Stomach smooth muscle (tissue), 2 donors: Measurements from ENCODE around the gene RNF126.

Source experiments
- H3K27ac ChIP-seq: one replicate; pipeline ENCODE4 v1.7.0; 2013; ENCODE audit warnings: mild to moderate bottlenecking, low read length, inconsistent platforms
- H3K27me3 ChIP-seq, 2 donors: one replicate each; pipeline ENCODE4 v1.7.0; 2013; ENCODE audit warnings: low read length in 2 of 2; ENCODE audit not compliant: insufficient read depth in 2 of 2, control insufficient read depth in 1 of 2
- H3K36me3 ChIP-seq, 2 donors: one replicate each; pipeline ENCODE4 v1.7.0; 2013; ENCODE audit warnings: low read length in 2 of 2; ENCODE audit not compliant: control insufficient read depth in 2 of 2, insufficient read depth in 2 of 2
- H3K4me1 ChIP-seq: one replicate; pipeline ENCODE4 v1.7.0; 2013; ENCODE audit warnings: low read length; ENCODE audit not compliant: control insufficient read depth, insufficient read depth
- H3K4me3 ChIP-seq, 2 donors: one replicate each; pipeline ENCODE4 v1.7.0; 2013; ENCODE audit warnings: low read length in 2 of 2
- H3K9ac ChIP-seq, 2 donors: one replicate each; pipeline ENCODE4 v1.7.0; 2013; ENCODE audit warnings: low read length in 2 of 2, mild to moderate bottlenecking in 1 of 2
- H3K9me3 ChIP-seq, 2 donors: one replicate each; pipeline ENCODE4 v1.7.0; 2013; ENCODE audit warnings: low read length in 2 of 2; ENCODE audit not compliant: control insufficient read depth in 2 of 2
- donor health status: healthy.
- donor health status: Pancreatic carcinoma.

RNF126 gene

DNA sequence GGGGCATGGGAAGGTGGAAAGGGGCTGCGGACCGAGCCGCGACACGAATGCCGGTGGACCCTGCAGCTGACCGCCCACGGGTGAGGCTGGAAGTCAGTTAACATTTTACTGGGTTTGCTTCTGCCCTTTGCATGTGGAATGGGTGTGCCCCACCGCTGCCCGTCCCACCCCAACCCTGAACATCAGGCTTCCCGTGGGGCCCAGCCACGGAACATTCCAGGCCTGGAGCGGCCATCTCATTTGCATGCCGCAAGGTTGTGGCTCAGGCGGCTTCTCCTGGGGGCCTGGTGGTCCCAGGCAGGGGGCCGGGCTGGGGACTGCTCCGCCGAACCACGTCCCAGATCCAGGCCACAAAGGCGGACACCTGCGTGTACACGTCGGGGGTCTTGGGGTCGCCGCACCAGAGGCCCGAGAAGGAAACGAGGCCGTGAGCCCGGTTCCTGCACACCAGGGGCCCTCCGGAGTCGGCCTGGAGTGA, 22.5 kb upstream of the RNF126 start:
- H3K9ac ChIP-seq = no peak overlapping the region
- no peaks in the 10 kb centered on the region for H3K9me3 ChIP-seq
- no peak overlapping the region for H3K27ac ChIP-seq
- H3K36me3 ChIP-seq = no peaks in the 10 kb centered on the region
- H3K4me3 ChIP-seq = no peak overlapping the region
- H3K4me1 ChIP-seq = peaks cover 3% of the 10 kb centered on the region
- no peaks in the 10 kb centered on the region for H3K27me3 ChIP-seq

GRCh38 chr19:682678-683320, 19.8 kb upstream of the RNF126 start:
- H3K9ac ChIP-seq = no peak overlapping the region
- H3K27ac ChIP-seq = no peak overlapping the region
- no peak overlapping the region for H3K4me3 ChIP-seq
- H3K27me3 ChIP-seq = no peaks in the 10 kb centered on the region
- no peaks in the 10 kb centered on the region for H3K9me3 ChIP-seq
- H3K4me1 ChIP-seq = peaks cover 15% of the 10 kb centered on the region
- peaks cover 0 to 2% of the 10 kb centered on the region in 2 donors for H3K36me3 ChIP-seq

DNA sequence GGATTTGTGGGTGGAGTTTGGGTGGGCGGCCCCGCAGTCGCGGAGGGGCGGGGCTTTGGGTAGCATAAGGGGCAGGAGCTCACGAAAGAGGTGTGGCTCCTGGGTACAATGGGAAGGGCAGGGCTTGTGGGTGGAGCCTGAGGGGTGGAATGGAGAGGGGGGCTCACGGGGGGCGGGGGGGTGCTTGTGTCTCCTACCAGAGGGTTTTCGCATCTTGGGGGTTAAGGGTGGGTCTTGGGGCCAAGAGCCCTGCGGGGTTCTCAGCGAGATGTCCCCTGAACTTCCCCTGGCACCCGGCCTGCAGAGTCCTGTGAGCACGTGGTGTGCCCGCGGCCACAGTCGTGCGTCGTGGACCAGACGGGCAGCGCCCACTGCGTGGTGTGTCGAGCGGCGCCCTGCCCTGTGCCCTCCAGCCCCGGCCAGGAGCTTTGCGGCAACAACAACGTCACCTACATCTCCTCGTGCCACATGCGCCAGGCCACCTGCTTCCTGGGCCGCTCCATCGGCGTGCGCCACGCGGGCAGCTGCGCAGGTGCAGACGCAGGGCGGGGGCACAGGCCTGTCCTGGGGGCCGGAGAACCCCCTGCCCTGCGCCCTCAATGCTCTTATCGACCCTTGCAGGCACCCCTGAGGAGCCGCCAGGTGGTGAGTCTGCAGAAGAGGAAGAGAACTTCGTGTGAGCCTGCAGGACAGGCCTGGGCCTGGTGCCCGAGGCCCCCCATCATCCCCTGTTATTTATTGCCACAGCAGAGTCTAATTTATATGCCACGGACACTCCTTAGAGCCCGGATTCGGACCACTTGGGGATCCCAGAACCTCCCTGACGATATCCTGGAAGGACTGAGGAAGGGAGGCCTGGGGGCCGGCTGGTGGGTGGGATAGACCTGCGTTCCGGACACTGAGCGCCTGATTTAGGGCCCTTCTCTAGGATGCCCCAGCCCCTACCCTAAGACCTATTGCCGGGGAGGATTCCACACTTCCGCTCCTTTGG, 18.3 kb upstream of the RNF126 start:
- Histone ChIP-seq H3K9ac (peak overlapping the region in 1 of 2 donors; percentile 53), H3K27me3 (peaks cover 0 to 2% of the 10 kb centered on the region in 2 donors), H3K4me1 (peaks cover 23% of the 10 kb centered on the region), H3K9me3 (no peaks in the 10 kb centered on the region), H3K4me3 (peak overlapping the region in 1 of 2 donors; percentile 71), H3K27ac (peak overlapping the region; percentile 74), H3K36me3 (peaks cover 0 to 2% of the 10 kb centered on the region in 2 donors)

- H3K9me3 ChIP-seq = no peaks in the 10 kb centered on the region
- peak overlapping the region; percentile 42 to 72 for H3K9ac ChIP-seq
- peak overlapping the region; percentile 74 for H3K27ac ChIP-seq
- H3K27me3 ChIP-seq = peaks cover 0 to 2% of the 10 kb centered on the region in 2 donors
- peaks cover 0 to 2% of the 10 kb centered on the region in 2 donors for H3K36me3 ChIP-seq
- peaks cover 26% of the 10 kb centered on the region for H3K4me1 ChIP-seq
- H3K4me3 ChIP-seq = peak overlapping the region; percentile 65 to 74
Measured at GRCh38 chr19:680287-681028, 17.4 kb upstream of the RNF126 start.

- peaks cover 30% of the 10 kb centered on the region for H3K4me1 ChIP-seq
Measured at GRCh38 chr19:679418-680286, 16.6 kb upstream of the RNF126 start.

GRCh38 chr19:678791-679388, 15.9 kb upstream of the RNF126 start:
- H3K9ac ChIP-seq = peak overlapping the region; percentile 21 to 72
- peak overlapping the region; percentile 74 for H3K27ac ChIP-seq
- H3K27me3 ChIP-seq = peaks cover 0 to 2% of the 10 kb centered on the region in 2 donors
- no peaks in the 10 kb centered on the region for H3K9me3 ChIP-seq
- peaks cover 30% of the 10 kb centered on the region for H3K4me1 ChIP-seq
- H3K4me3 ChIP-seq = peak overlapping the region; percentile 52 to 74
- H3K36me3 ChIP-seq = peaks cover 0 to 2% of the 10 kb centered on the region in 2 donors

More at GRCh38 chr19:679418-680286, 16.6 kb upstream of the RNF126 start:
- Histone ChIP-seq H3K9ac (peak overlapping the region; percentile 29 to 72), H3K9me3 (no peaks in the 10 kb centered on the region), H3K4me3 (peak overlapping the region; percentile 53 to 74), H3K27me3 (peaks cover 0 to 2% of the 10 kb centered on the region in 2 donors), H3K27ac (peak overlapping the region; percentile 74), H3K36me3 (peaks cover 0 to 2% of the 10 kb centered on the region in 2 donors)

GRCh38 chr19:677601-678436, 14.8 kb upstream of the RNF126 start:
- peak overlapping the region; percentile 55 to 83 for H3K4me3 ChIP-seq
- H3K27me3 ChIP-seq = peaks cover 0 to 2% of the 10 kb centered on the region in 2 donors
- no peaks in the 10 kb centered on the region for H3K9me3 ChIP-seq
- H3K4me1 ChIP-seq = peaks cover 30% of the 10 kb centered on the region
- peak overlapping the region in 1 of 2 donors; percentile 94 for H3K9ac ChIP-seq
- peaks cover 0 to 2% of the 10 kb centered on the region in 2 donors for H3K36me3 ChIP-seq
- H3K27ac ChIP-seq = peak overlapping the region; percentile 77

- Histone ChIP-seq H3K4me3 (peak overlapping the region; percentile 83 to 98), H3K4me1 (peaks cover 30% of the 10 kb centered on the region), H3K27ac (peak overlapping the region; percentile 77)
Measured at GRCh38 chr19:677201-677600, 14.2 kb upstream of the RNF126 start.

More at GRCh38 chr19:677201-677600, 14.2 kb upstream of the RNF126 start:
- H3K36me3 ChIP-seq = peaks cover 0 to 2% of the 10 kb centered on the region in 2 donors
- H3K27me3 ChIP-seq = peaks cover 0 to 2% of the 10 kb centered on the region in 2 donors
- H3K9ac ChIP-seq = peak overlapping the region in 1 of 2 donors; percentile 94
- no peaks in the 10 kb centered on the region for H3K9me3 ChIP-seq
